HG02840 (cell line): ENCODE results near the gene CHTF8.
"Not testable (repeated sequence)": the region's sequence is repeated elsewhere in the genome, so short reads cannot be mapped to it uniquely, and the experiment has no call there.

Source experiments
- ATAC-seq: cut with Tn5 transposase; IDR thresholded peaks from one replicate; pipeline ENCODE4 v1.9.1; 2021; ENCODE audit warnings: mild to moderate bottlenecking, moderate library complexity, moderate number of reproducible peaks; ENCODE audit not compliant: unreplicated experiment, low FRiP score

CHTF8 gene, protein sequence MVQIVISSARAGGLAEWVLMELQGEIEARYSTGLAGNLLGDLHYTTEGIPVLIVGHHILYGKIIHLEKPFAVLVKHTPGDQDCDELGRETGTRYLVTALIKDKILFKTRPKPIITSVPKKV

DNA sequence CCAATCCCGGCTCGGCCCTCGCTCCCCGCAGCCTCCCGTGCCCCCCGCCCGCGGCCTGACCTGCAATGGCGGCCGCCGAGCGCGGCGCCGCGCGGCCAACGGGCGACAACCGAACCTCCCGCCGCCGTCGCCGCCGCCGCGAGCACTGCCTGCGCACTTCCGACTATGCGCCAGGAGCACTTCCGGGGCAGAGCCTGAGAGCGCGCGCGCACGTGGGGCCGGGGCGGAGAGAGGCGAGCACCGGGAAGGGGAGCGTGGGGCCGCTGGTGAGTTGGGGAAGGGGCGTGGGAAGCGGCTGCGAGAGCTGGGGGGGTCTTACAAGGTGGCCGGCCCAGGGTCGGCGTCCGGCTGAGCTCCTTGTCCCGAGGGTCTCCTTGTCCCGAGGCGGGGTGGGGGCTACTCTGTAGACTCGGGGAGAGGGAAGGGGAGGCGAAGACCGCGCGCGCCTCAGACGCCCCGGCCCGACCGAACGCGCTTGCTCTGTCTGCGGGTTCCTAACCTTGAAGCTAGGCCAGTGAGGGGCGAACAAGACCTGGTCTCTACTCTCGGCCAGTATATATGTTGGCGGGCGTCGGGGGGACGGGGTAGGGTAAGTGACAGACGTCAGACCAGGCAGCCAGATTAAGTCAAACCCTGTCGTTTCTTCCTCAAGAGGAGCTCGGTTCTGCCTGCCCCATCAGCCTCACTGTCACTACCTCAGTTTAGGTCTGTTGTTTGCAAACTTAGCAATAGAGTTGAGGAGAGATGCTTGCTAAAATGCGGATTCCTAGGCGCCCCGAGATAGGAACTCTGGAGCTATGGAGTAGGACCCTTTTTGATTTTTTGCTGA lies at the start of gene CHTF8, which contains the start of gene UTP4:
Gene CHTF8, minus strand, starts transcription at position 165 of the 829 bp plus-strand sequence. CDS start 11,130 bp downstream, outside the sequence.
Gene UTP4, plus strand, starts transcription at position 226 of the 829 bp plus-strand sequence. CDS start 811 bp downstream, outside the sequence.
- peak; percentile 80 for ATAC-seq

GRCh38 chr16:69180011-69180338 lies 47.6 kb upstream of the CHTF8 start:
- no peak for ATAC-seq

GRCh38 chr16:69179328-69180010 lies 47.1 kb upstream of the CHTF8 start:
- no peak for ATAC-seq

DNA sequence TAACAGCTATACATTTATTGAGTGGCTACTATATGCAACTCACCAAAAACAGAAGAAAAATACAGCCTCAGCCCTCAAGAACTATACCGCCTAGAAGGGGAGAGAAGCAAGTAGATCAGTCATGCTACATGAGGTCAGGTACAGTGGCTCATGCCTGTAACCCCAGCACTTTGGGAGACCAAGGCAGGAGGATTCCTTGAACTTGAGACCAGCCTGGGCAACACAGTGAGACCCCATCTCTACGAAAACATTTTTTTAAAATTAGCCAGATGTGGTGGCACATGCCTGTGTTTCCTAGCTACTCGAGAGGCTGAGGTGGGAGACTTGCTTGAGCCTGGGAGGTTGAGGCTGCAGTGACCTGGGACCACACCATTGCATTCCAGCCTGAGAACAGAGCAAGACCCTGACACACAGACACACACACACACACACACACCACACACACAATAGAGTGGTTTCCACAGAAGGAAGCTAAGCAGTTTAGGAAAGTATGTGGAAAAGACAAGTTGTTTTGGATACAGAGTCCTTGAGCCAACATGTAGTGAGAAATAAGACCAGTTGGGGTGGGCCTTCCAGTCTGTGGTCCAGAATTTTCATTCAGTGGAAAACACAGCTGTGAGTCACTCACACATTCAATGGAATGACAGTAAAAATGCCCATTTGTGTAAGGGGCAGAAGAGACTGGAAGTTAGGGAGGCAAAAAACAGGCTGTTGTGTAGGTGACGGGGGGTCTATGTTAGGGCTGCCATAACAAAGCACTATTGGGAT lies 43.8 kb upstream of the CHTF8 start:
- no peak for ATAC-seq

- ATAC-seq = no peak
Measured at GRCh38 chr16:69171325-69172084, 39.1 kb upstream of the CHTF8 start.

- no peak for ATAC-seq
Measured at GRCh38 chr16:69169607-69170352, 37.4 kb upstream of the CHTF8 start.

DNA sequence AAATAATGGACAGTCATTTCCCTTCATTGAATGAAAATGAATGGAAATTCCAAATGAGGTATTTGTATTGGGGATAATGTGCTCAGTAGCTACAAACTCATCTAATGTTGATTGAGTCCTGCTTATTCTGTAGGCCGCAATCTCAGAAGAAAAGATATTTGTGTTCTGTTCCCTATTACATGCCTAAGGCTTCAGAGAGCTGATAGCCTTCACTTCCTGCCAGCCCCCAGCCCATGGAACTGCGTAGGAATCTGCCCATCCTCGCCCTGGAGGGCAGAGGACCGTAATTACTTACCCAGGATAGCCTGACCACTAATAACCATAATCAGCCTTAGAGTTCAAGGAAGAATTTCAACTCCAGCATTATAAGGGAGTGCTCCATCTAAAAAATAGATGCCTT lies 36.7 kb upstream of the CHTF8 start:
- ATAC-seq = no peak

GRCh38 chr16:69166946-69167930 lies 34.9 kb upstream of the CHTF8 start:
- ATAC-seq = no peak

GRCh38 chr16:69166221-69166833 lies 33.9 kb upstream of the CHTF8 start:
- ATAC-seq = no peak

DNA sequence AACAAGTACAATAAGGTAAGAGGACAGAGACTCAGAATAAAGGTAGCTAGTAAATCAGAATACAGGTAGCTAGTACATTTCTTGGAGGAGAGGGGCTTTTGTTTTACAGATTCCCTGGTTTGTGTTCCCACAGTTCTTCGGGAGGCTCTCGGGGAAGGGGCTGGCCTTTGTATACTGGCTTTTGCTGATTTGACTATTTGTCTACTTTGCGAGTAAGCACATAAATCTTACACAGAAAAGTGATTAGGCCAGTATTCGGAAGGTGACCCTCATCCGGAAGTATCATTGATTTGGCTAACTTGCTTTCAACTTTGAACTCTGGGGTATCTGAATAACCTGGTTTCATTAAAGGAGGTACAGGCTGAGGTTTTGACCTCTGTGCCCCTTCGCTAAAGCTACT lies 33.2 kb upstream of the CHTF8 start:
- ATAC-seq = no peak

DNA sequence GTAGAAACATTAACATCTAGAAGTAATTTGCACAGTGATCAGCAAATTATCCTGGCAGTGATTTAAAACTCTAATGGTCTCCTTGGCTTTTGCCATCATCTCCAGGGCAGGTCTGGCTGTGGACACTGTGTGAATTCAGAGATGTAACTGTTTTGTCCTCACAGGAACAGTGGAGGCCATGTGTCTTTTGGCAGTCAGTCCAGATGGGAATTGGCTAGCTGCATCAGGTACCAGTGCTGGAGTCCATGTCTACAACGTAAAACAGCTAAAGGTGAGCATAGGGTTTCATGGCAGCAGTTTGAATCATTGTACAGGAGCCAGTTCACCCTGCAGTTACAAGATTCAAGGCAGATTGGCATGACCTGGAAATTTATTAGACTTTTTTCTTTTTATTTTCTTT lies 27.8 kb upstream of the CHTF8 start:
- ATAC-seq = no peak

DNA sequence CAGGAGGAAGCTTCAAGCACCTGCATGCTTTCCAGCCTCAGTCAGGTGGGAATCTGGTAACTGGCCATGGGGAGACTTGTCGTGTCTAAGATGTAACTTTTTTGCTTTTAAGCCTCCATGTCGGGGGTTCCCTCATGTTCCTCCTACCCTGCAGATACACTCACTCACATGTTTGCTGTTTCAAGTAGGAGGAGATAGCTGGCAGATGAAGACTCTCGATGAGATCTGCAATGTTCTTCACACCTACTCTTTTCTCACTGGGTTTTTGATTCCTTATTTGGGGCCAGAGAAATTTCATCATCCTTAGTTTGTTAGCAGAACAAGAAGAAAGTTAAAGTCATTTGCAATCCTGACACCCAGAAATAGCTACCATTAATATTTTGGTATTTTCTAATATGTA lies 24.8 kb upstream of the CHTF8 start:
- no peak for ATAC-seq

- ATAC-seq = no peak
Measured at GRCh38 chr16:69150146-69150865, 17.9 kb upstream of the CHTF8 start.

- not testable (repeated sequence) for ATAC-seq
Measured at GRCh38 chr16:69149621-69150020, 17.2 kb upstream of the CHTF8 start.

DNA sequence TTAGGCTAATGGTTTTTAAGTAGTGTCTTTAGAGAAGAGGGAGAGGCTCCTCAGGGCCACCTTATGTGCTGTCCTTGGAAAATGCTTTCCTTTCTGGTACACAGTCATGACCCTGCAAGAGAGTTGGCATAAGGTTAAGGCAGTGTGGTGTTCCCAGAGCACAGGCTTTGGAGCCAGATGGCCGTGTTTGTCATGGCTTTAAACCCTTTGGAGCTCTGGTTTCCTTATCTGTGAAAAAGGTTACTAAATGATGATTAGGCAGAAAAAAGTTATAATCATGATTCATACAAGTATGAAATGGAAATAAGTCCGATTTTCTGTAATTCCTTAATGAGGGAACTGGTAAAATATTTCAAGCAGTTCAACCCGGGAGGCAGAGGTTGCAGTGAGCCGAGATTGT lies 13.3 kb upstream of the CHTF8 start:
- no peak for ATAC-seq

GRCh38 chr16:69143116-69143515 lies 10.7 kb upstream of the CHTF8 start:
- no peak for ATAC-seq

GRCh38 chr16:69141936-69142335 lies 9.5 kb upstream of the CHTF8 start:
- no peak for ATAC-seq
